ENCODE data around the gene SLC41A3.

GRCh38 chr3:126084768-126085180, 850 bp upstream of the SLC41A3 start:
- TF ChIP-seq POLR2A (IDR thresholded peaks at IDR 0.05) (no peak), CTCF (IDR thresholded peaks at IDR 0.05) (no peak)
